DND-41 (cell line): ENCODE measurements around the gene MCC.

ENCODE experiments used
- ATAC-seq: fragments of 200-7000 bp; cut with Tn5 transposase; 3 replicates; pipeline ENCODE4 v1.9.1; 2021; ENCODE audit warnings: low read depth; ENCODE audit not compliant: insufficient read depth
- DNase-seq: peaks from one replicate; pipeline ENCODE4 v3.0.0-alpha.2; 2020
- H2AFZ ChIP-seq: 2 replicates; pipeline ENCODE4 v1.6.0; 2012; ENCODE audit warnings: low read depth, low read length
- H3K27ac ChIP-seq: 2 replicates; pipeline ENCODE4 v1.5.1; 2012; ENCODE audit warnings: low read length, inconsistent platforms
- H3K27me3 ChIP-seq: fragments of 200-600 bp; sonication (generic); 2 replicates; pipeline ENCODE4 v1.6.0; 2012; ENCODE audit warnings: low read length, mild to moderate bottlenecking, inconsistent platforms; ENCODE audit not compliant: insufficient read depth, poor library complexity
- H3K36me3 ChIP-seq: 2 replicates; pipeline ENCODE4 v1.5.1; 2012; ENCODE audit warnings: low read length, inconsistent platforms; ENCODE audit not compliant: insufficient read depth
- H3K4me1 ChIP-seq: 2 replicates; pipeline ENCODE4 v1.5.1; 2012; ENCODE audit warnings: mild to moderate bottlenecking, low read length; ENCODE audit not compliant: insufficient read depth
- H3K4me2 ChIP-seq: 2 replicates; pipeline ENCODE4 v1.6.0; 2012; ENCODE audit warnings: mild to moderate bottlenecking, moderate library complexity, low read length, inconsistent platforms; ENCODE audit not compliant: insufficient read depth
- H3K4me3 ChIP-seq, 2 experiments: fragments of 200-600 bp in 1 of 2; shearing (Covaris generic) in 1 of 2; 2 replicates each; pipeline ENCODE4 v1.5.1; 2012 to 2016; ENCODE audit warnings: inconsistent platforms in 2 of 2, low read length in 2 of 2, mild to moderate bottlenecking in 2 of 2, low read depth in 1 of 2, moderate library complexity in 1 of 2
- H3K79me2 ChIP-seq: 2 replicates; pipeline ENCODE4 v1.6.0; 2012; ENCODE audit warnings: low read length, inconsistent platforms; ENCODE audit not compliant: insufficient read depth
- H3K9ac ChIP-seq: 2 replicates; pipeline ENCODE4 v1.6.0; 2012; ENCODE audit warnings: low read depth, mild to moderate bottlenecking, inconsistent platforms, low read length, moderate library complexity
- H3K9me3 ChIP-seq: 2 replicates; pipeline ENCODE4 v1.5.1; 2012; ENCODE audit warnings: low read length, moderate library complexity, mild to moderate bottlenecking, inconsistent platforms; ENCODE audit not compliant: insufficient read depth, severe bottlenecking
- H4K20me1 ChIP-seq: 2 replicates; pipeline ENCODE4 v1.6.0; 2012; ENCODE audit warnings: low read length; ENCODE audit not compliant: insufficient read depth
- CTCF ChIP-seq: IDR thresholded peaks from 2 replicates; pipeline ENCODE4 v1.5.1; 2012; ENCODE audit warnings: borderline replicate concordance, low read length, moderate library complexity, mild to moderate bottlenecking; ENCODE audit not compliant: poor library complexity, severe bottlenecking; ENCODE audit errors: extremely low read depth
- EZH2 ChIP-seq: IDR thresholded peaks from 3 replicates; pipeline ENCODE4 v1.6.1; 2012; ENCODE audit warnings: borderline replicate concordance, low read depth, mild to moderate bottlenecking, moderate library complexity, low read length, inconsistent platforms; ENCODE audit not compliant: severe bottlenecking

MCC gene

GRCh38 chr5:113025596-113025995, 462.7 kb downstream of the MCC start:
- H3K4me2 ChIP-seq, result no peak overlapping the region
- H3K36me3 ChIP-seq, result peaks cover 30% of the 10 kb centered on the region
- peaks cover 38% of the 10 kb centered on the region for H3K4me1 ChIP-seq
- no peak for ATAC-seq
- H3K27me3 ChIP-seq, result no peaks in the 10 kb centered on the region
- no peak overlapping the region for H3K9ac ChIP-seq
- no peaks in the 10 kb centered on the region for H3K9me3 ChIP-seq
- DNase-seq, result no peak
- peaks cover 4% of the 10 kb centered on the region for H3K79me2 ChIP-seq
- H2AFZ ChIP-seq, result no peak overlapping the region
- TF ChIP-seq CTCF (no peak), EZH2 (no peak)
- H3K4me3 ChIP-seq, result no peak overlapping the region
- no peaks in the 10 kb centered on the region for H4K20me1 ChIP-seq
- H3K27ac ChIP-seq, result peak overlapping the region; percentile 10; the same call in 1 of the 2 replicates

GRCh38 chr5:113024076-113024697, 464.1 kb downstream of the MCC start:
- Histone ChIP-seq H3K4me1 (peaks cover 52% of the 10 kb centered on the region), H3K36me3 (peaks cover 34% of the 10 kb centered on the region), H3K9ac (no peak overlapping the region), H2AFZ (no peak overlapping the region), H4K20me1 (no peaks in the 10 kb centered on the region), H3K27ac (peak overlapping the region; percentile 97), H3K4me2 (no peak overlapping the region), H3K27me3 (no peaks in the 10 kb centered on the region), H3K9me3 (no peaks in the 10 kb centered on the region), H3K4me3 (no peak overlapping the region), H3K79me2 (peaks cover 16% of the 10 kb centered on the region)
- ATAC-seq, result no peak
- TF ChIP-seq EZH2, result no peak
- no peak for TF ChIP-seq CTCF
- no peak for DNase-seq

- DNase-seq (peak; percentile 46), ATAC-seq (peak; percentile 94)
- TF ChIP-seq EZH2, result no peak
- no peaks in the 10 kb centered on the region for H3K9me3 ChIP-seq
- peak overlapping the region; percentile 97 for H3K27ac ChIP-seq
- H3K4me3 ChIP-seq, result no peak overlapping the region
- peak overlapping the region; percentile 53 for H3K9ac ChIP-seq
- peaks cover 36% of the 10 kb centered on the region for H3K36me3 ChIP-seq
- no peaks in the 10 kb centered on the region for H3K27me3 ChIP-seq
- H4K20me1 ChIP-seq, result no peaks in the 10 kb centered on the region
- peaks cover 30% of the 10 kb centered on the region for H3K79me2 ChIP-seq
- peaks cover 67% of the 10 kb centered on the region for H3K4me1 ChIP-seq
- H3K4me2 ChIP-seq, result peak overlapping the region; percentile 42
- no peak overlapping the region for H2AFZ ChIP-seq
These were observed 465.6 kb downstream of the MCC start for GRCh38 chr5:113022661-113023060.

- Histone ChIP-seq H3K79me2 (peaks cover 37% of the 10 kb centered on the region), H3K4me1 (peaks cover 76% of the 10 kb centered on the region), H3K4me3 (no peak overlapping the region), H2AFZ (no peak overlapping the region), H3K9ac (peak overlapping the region; percentile 53), H3K36me3 (peaks cover 40% of the 10 kb centered on the region), H3K4me2 (peak overlapping the region; percentile 42; the same call in 1 of the 2 replicates), H3K27me3 (no peaks in the 10 kb centered on the region), H3K27ac (peak overlapping the region; percentile 97), H3K9me3 (no peaks in the 10 kb centered on the region), H4K20me1 (no peaks in the 10 kb centered on the region)
- no peak for ATAC-seq
- TF ChIP-seq CTCF (no peak), EZH2 (no peak)
- DNase-seq, result no peak
These were observed 467.6 kb downstream of the MCC start for GRCh38 chr5:113020461-113021273.
